Measurements from ENCODE around the gene GDI2. TPM values are rescaled to one million over a fixed set of nuclear protein-coding genes. Genes with fewer than 3 reads are reported as not detected.
A peak's percentile ranks its signal among the peaks of the same experiment; 100 is the strongest.

The GDI2 gene
- total and polyA plus RNA-seq, 2 of the 13 experiments (the other 11 are each of a cell fraction or from before 2014, with no cell fraction given) = 153 to 477 TPM

- intact Hi-C loops (cut with micrococcal nuclease; ENCODE audit: unreplicated experiment) (loop anchor here (1.0 to 5.0 kb wide), 2 partner anchors 64 to 78 kb away; partner anchors contain the start of gene ANKRD16), in situ Hi-C loops (cut with HindIII; ENCODE audit: extremely low pct_ligation_motif_present, low pct_unique_long_range_greater_than_20kb) (loop anchor here (10.0 kb wide), 1 partner anchor 65 kb away; no protein-coding TSS in a partner anchor)
- ATAC-seq = no peak
- H3K4me2 ChIP-seq (ENCODE audit: low read depth, low read length) = peak overlapping the region; percentile 90
- peaks cover 2 to 14% of the 10 kb centered on the region in 2 experiments; a peak in 3 of 5 replicates for H3K36me3 ChIP-seq (replicated peaks in 1 of 2; ENCODE audit: control insufficient read depth in 1 of 2, insufficient read depth in 2 of 2, low read length in 2 of 2)
- WGBS (ENCODE audit: low lambda C conversion rate) = 17% methylated on average over 4 of the region's 4 CpGs
- peak overlapping the region; percentile 23 for H3K9ac ChIP-seq (ENCODE audit: insufficient read depth, low read depth, low read length)
- CTCF ChIA-PET (ENCODE audit: low intra/inter-chr PET ratio, low total read pairs) = no interaction called here
- peak overlapping the region; percentile 28 to 100 (median 97); a peak in 5 of 6 replicates for H3K4me3 ChIP-seq (replicated peaks in 1 of 3; ENCODE audit: insufficient read depth in 1 of 3, low read depth in 2 of 3, low read length in 3 of 3)
- H3K27me3 ChIP-seq (ENCODE audit: control insufficient read depth in 1 of 2, insufficient read depth in 2 of 2, low read length in 2 of 2) = peaks cover 0 to 3% of the 10 kb centered on the region in 2 experiments; a peak in 1 of 5 replicates
- no peaks in the 10 kb centered on the region for H3K9me3 ChIP-seq (ENCODE audit: low read length)
- H4K20me1 ChIP-seq (ENCODE audit: insufficient read depth, low read length) = peaks cover 80% of the 10 kb centered on the region
- DNase-seq (ENCODE audit: low spot score) = peak; percentile 29
- H3K27ac ChIP-seq (ENCODE audit: extremely low read length, insufficient read depth, low read length) = peak overlapping the region; percentile 24
- peaks cover 84% of the 10 kb centered on the region for H3K79me2 ChIP-seq (ENCODE audit: insufficient read depth, low read length)
- H3K4me1 ChIP-seq (ENCODE audit: insufficient read depth, low read length) = peaks cover 72% of the 10 kb centered on the region
- POLR2A ChIA-PET = interaction anchor here (0.6 to 2.2 kb wide), 5 partner anchors 8 to 80 kb away, joined by 3 to 8 read pairs (median 4); partner anchors contain the start of genes ANKRD16 and FBH1
- FAIRE-seq = no peak
- no TSS peak for BruUV-seq (replicated peaks)
- H2AFZ ChIP-seq (ENCODE audit: low read length) = no peak overlapping the region
- TF ChIP-seq IRX3 (CRISPR knock-in tag; IDR thresholded peaks at IDR 0.05; ENCODE audit: borderline replicate concordance, low read depth) (no peak), ZFP37 (CRISPR knock-in tag; IDR thresholded peaks at IDR 0.05; ENCODE audit: borderline replicate concordance) (no peak), EEA1 (CRISPR knock-in tag; IDR thresholded peaks at IDR 0.05; ENCODE audit: borderline replicate concordance) (no peak), SAP130 (CRISPR knock-in tag; IDR thresholded peaks at IDR 0.05; ENCODE audit: low read depth) (peak; percentile 29), ZNF251 (CRISPR knock-in tag; IDR thresholded peaks at IDR 0.05) (no peak), PITX1 (CRISPR knock-in tag; IDR thresholded peaks at IDR 0.05) (no peak), NFRKB (IDR thresholded peaks at IDR 0.05) (no peak), RFX5 (IDR thresholded peaks at IDR 0.05; ENCODE audit: low read depth, low read length) (no peak), POLR2A (IDR thresholded peaks at IDR 0.05; ENCODE audit: insufficient read depth in 1 of 2, low read depth in 2 of 2, low read length in 2 of 2) (peak in 1 of 2 experiments; percentile 36; a peak in 1 of 4 replicates), CCDC6 (CRISPR knock-in tag; IDR thresholded peaks at IDR 0.05) (0 out of 2 replicates have a peak, but pooled peaks have one; percentile 32), HDAC1 (CRISPR knock-in tag; IDR thresholded peaks at IDR 0.05) (0 out of 2 replicates have a peak, but pooled peaks have one; percentile 9), ZNF136 (CRISPR knock-in tag; IDR thresholded peaks at IDR 0.05; ENCODE audit: low read depth) (no peak), ASH2L (IDR thresholded peaks at IDR 0.05; ENCODE audit: insufficient read length, low read depth, low read length) (peak; percentile 49)
- TF ChIP-seq, protein P1, sequence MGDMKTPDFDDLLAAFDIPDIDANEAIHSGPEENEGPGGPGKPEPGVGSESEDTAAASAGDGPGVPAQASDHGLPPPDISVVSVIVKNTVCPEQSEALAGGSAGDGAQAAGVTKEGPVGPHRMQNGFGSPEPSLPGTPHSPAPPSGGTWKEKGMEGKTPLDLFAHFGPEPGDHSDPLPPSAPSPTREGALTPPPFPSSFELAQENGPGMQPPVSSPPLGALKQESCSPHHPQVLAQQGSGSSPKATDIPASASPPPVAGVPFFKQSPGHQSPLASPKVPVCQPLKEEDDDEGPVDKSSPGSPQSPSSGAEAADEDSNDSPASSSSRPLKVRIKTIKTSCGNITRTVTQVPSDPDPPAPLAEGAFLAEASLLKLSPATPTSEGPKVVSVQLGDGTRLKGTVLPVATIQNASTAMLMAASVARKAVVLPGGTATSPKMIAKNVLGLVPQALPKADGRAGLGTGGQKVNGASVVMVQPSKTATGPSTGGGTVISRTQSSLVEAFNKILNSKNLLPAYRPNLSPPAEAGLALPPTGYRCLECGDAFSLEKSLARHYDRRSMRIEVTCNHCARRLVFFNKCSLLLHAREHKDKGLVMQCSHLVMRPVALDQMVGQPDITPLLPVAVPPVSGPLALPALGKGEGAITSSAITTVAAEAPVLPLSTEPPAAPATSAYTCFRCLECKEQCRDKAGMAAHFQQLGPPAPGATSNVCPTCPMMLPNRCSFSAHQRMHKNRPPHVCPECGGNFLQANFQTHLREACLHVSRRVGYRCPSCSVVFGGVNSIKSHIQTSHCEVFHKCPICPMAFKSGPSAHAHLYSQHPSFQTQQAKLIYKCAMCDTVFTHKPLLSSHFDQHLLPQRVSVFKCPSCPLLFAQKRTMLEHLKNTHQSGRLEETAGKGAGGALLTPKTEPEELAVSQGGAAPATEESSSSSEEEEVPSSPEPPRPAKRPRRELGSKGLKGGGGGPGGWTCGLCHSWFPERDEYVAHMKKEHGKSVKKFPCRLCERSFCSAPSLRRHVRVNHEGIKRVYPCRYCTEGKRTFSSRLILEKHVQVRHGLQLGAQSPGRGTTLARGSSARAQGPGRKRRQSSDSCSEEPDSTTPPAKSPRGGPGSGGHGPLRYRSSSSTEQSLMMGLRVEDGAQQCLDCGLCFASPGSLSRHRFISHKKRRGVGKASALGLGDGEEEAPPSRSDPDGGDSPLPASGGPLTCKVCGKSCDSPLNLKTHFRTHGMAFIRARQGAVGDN (CRISPR knock-in tag; IDR thresholded peaks at IDR 0.05) = no peak
- TF ChIP-seq, protein P2, sequence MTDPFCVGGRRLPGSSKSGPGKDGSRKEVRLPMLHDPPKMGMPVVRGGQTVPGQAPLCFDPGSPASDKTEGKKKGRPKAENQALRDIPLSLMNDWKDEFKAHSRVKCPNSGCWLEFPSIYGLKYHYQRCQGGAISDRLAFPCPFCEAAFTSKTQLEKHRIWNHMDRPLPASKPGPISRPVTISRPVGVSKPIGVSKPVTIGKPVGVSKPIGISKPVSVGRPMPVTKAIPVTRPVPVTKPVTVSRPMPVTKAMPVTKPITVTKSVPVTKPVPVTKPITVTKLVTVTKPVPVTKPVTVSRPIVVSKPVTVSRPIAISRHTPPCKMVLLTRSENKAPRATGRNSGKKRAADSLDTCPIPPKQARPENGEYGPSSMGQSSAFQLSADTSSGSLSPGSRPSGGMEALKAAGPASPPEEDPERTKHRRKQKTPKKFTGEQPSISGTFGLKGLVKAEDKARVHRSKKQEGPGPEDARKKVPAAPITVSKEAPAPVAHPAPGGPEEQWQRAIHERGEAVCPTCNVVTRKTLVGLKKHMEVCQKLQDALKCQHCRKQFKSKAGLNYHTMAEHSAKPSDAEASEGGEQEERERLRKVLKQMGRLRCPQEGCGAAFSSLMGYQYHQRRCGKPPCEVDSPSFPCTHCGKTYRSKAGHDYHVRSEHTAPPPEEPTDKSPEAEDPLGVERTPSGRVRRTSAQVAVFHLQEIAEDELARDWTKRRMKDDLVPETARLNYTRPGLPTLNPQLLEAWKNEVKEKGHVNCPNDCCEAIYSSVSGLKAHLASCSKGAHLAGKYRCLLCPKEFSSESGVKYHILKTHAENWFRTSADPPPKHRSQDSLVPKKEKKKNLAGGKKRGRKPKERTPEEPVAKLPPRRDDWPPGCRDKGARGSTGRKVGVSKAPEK (CRISPR knock-in tag; IDR thresholded peaks at IDR 0.05; ENCODE audit: borderline replicate concordance) = no peak
- TF ChIP-seq, protein P3, sequence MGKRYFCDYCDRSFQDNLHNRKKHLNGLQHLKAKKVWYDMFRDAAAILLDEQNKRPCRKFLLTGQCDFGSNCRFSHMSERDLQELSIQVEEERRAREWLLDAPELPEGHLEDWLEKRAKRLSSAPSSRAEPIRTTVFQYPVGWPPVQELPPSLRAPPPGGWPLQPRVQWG (CRISPR knock-in tag; IDR thresholded peaks at IDR 0.05; ENCODE audit: borderline replicate concordance, low read depth) = no peak
Measured at GRCh38 chr10:5809527-5810154, 3.6 kb downstream of the GDI2 start.
